ENCODE measurements around the gene NR5A1. TPM values are rescaled to one million over a fixed set of nuclear protein-coding genes. Genes with fewer than 3 reads are reported as not detected.

NR5A1 gene
- total RNA-seq, 1 experiment from 2014 or later = 0.64 TPM

DNA sequence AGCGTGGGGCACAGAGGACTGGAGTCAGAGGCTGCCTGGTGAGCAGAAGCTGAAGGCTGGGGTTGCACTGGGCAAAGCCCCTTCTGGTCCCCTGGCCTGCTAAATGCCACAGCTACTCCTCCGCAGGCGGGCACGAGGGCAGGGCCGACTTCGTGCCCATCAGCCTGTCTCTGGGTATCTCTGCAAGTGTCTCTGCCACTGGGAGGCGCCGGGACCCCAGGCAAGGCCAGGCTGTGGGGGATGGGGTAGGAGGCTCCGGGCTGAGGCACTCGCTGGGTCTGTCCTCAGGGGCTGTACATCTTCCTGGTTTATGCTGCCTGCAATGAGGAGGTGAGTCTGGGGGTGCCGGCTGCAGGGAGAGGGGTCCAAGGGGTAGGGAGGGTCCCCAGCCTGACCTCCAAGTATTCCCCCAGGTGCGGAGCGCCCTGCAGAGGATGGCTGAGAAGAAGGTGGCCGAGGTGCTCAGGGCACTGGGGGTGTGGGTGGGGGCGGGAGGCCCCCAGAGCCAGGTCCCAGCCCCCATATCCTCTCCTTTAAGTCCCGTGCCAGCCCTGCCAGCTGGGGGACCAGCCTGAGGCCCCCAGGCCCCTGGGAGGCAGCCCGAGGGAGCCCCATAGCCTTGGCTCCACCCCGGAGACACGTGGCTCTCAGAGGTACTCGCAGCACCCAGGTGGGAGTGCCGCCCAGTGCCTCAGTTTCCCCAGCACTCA, 31.9 kb downstream of the NR5A1 start:
- H3K4me3 ChIP-seq (replicated peaks in 1 of 2; ENCODE audit: low read depth in 1 of 2, low read length in 2 of 2) = no peak overlapping the region
- DNase-seq (ENCODE audit: low read depth, low spot score) = no peak
- ChIA-PET CTCF (no interaction called here), POLR2A (no interaction called here), RAD21 (ENCODE audit: low non-redundant PET in 1 of 2, low total read pairs in 2 of 2, uncharacterized antibody in 2 of 2, unreplicated experiment in 2 of 2) (no interaction called here)
- no peaks in the 10 kb centered on the region for H3K9me3 ChIP-seq (ENCODE audit: control insufficient read depth in 1 of 2, insufficient read depth in 1 of 2, low read depth in 1 of 2, low read length in 2 of 2)
- intact Hi-C loops (cut with micrococcal nuclease) = no loop called here
- H3K4me1 ChIP-seq (ENCODE audit: control insufficient read depth in 1 of 2, insufficient read depth in 2 of 2, low read length in 2 of 2) = peaks cover 5 to 13% of the 10 kb centered on the region in 2 experiments
- no peak overlapping the region for H3K4me2 ChIP-seq (ENCODE audit: low read length)
- H3K79me2 ChIP-seq (ENCODE audit: insufficient read depth, low read length) = no peaks in the 10 kb centered on the region
- H3K27me3 ChIP-seq (ENCODE audit: insufficient read depth, low read length) = no peaks in the 10 kb centered on the region
- ATAC-seq = peak; percentile 26; the same call in 1 of the 2 replicates
- no peak overlapping the region for H3K9ac ChIP-seq (ENCODE audit: low read length)
- H4K20me1 ChIP-seq (ENCODE audit: insufficient read depth) = no peaks in the 10 kb centered on the region
- no peak overlapping the region for H2AFZ ChIP-seq (ENCODE audit: low read depth, low read length, poor library complexity, severe bottlenecking)
- TF ChIP-seq CTCF (IDR thresholded peaks at IDR 0.05 in 2 of 3, conservative IDR thresholded peaks at IDR 0.05 in 1 of 3; ENCODE audit: borderline replicate concordance in 1 of 3, insufficient read depth in 1 of 3, low read depth in 2 of 3, low read length in 2 of 3) = peak in 1 of 3 experiments; percentile 18; a peak in 2 of 6 replicates
- no peak for TF ChIP-seq YY1 (IDR thresholded peaks at IDR 0.05; ENCODE audit: extremely low read depth, insufficient replicate concordance, low read depth, low read length)
- H3K36me3 ChIP-seq (ENCODE audit: control insufficient read depth in 1 of 2, insufficient read depth in 2 of 2, low read length in 2 of 2) = no peaks in the 10 kb centered on the region
- H3K9me2 ChIP-seq (ENCODE audit: insufficient read depth) = no peaks in the 10 kb centered on the region
- no TSS peak for BruUV-seq (replicated peaks)
- H3K27ac ChIP-seq (ENCODE audit: low read depth, low read length) = no peak overlapping the region

DNA sequence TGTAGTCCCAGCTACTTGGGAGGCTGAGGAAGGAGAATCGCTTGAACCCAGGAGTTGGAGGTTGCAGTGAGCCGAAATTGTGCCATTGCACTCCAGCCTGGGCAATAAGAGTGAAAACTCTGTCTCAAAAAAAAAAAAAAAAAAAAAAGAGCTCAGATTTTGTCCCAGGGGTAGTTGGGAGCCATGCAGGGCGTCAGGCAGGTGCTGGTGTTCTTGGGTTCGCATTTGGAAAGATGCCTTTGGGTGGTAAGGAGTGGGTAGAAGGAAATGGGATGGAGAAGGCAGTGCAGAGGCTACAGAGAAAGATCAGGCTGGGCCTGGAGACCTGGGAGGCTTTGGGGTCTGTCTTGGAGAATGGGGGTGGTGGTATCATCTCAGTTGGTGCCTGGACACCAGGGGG, 33.0 kb downstream of the NR5A1 start:
- no peaks in the 10 kb centered on the region for H3K9me2 ChIP-seq (ENCODE audit: insufficient read depth)
- CTCF ChIA-PET = no interaction called here
- peaks cover 5 to 9% of the 10 kb centered on the region in 2 experiments for H3K4me1 ChIP-seq (ENCODE audit: control insufficient read depth in 1 of 2, insufficient read depth in 2 of 2, low read length in 2 of 2)
- H3K4me3 ChIP-seq (replicated peaks in 1 of 2; ENCODE audit: low read depth in 1 of 2, low read length in 2 of 2) = no peak overlapping the region
- no peaks in the 10 kb centered on the region for H4K20me1 ChIP-seq (ENCODE audit: insufficient read depth)
- no peaks in the 10 kb centered on the region for H3K79me2 ChIP-seq (ENCODE audit: insufficient read depth, low read length)
- DNase-seq (ENCODE audit: low read depth, low spot score) (no peak), ATAC-seq (no peak)
- no peak overlapping the region for H3K4me2 ChIP-seq (ENCODE audit: low read length)
- no peak overlapping the region for H3K27ac ChIP-seq (ENCODE audit: low read depth, low read length)
- H3K9ac ChIP-seq (ENCODE audit: low read length) = no peak overlapping the region
- POLR2A ChIA-PET = no interaction called here
- H3K9me3 ChIP-seq (ENCODE audit: control insufficient read depth in 1 of 2, insufficient read depth in 1 of 2, low read depth in 1 of 2, low read length in 2 of 2) = no peaks in the 10 kb centered on the region
- TF ChIP-seq RAD21 (IDR thresholded peaks at IDR 0.05; ENCODE audit: low read depth) (no peak), POLR2AphosphoS5 (IDR thresholded peaks at IDR 0.05; ENCODE audit: low read depth, low read length) (no peak), CBX3 (IDR thresholded peaks at IDR 0.05; ENCODE audit: low read depth) (no peak), EGR1 (IDR thresholded peaks at IDR 0.05; ENCODE audit: low read depth) (no peak), TCF7L2 (IDR thresholded peaks at IDR 0.05; ENCODE audit: borderline replicate concordance, extremely low read depth, insufficient read depth, insufficient read length) (no peak), SRF (IDR thresholded peaks at IDR 0.05; ENCODE audit: low read depth) (no peak), CTCF (IDR thresholded peaks at IDR 0.05 in 2 of 3, conservative IDR thresholded peaks at IDR 0.05 in 1 of 3; ENCODE audit: borderline replicate concordance in 1 of 3, insufficient read depth in 1 of 3, low read depth in 2 of 3, low read length in 2 of 3) (no peak), POLR2A (IDR thresholded peaks at IDR 0.05; ENCODE audit: borderline replicate concordance, extremely low read depth, insufficient read depth, insufficient read length) (no peak), EZH2 (IDR thresholded peaks at IDR 0.05) (no peak), SIN3A (IDR thresholded peaks at IDR 0.05; ENCODE audit: low read depth) (no peak), JUND (IDR thresholded peaks at IDR 0.05) (no peak)
- TF ChIP-seq, protein P1, sequence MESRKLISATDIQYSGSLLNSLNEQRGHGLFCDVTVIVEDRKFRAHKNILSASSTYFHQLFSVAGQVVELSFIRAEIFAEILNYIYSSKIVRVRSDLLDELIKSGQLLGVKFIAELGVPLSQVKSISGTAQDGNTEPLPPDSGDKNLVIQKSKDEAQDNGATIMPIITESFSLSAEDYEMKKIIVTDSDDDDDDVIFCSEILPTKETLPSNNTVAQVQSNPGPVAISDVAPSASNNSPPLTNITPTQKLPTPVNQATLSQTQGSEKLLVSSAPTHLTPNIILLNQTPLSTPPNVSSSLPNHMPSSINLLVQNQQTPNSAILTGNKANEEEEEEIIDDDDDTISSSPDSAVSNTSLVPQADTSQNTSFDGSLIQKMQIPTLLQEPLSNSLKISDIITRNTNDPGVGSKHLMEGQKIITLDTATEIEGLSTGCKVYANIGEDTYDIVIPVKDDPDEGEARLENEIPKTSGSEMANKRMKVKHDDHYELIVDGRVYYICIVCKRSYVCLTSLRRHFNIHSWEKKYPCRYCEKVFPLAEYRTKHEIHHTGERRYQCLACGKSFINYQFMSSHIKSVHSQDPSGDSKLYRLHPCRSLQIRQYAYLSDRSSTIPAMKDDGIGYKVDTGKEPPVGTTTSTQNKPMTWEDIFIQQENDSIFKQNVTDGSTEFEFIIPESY (IDR thresholded peaks at IDR 0.05; ENCODE audit: extremely low read depth, insufficient replicate concordance, low read length) = no peak
- H2AFZ ChIP-seq (ENCODE audit: low read depth, low read length, poor library complexity, severe bottlenecking) = no peak overlapping the region
- intact Hi-C loops (cut with micrococcal nuclease) = no loop called here
- H3K27me3 ChIP-seq (ENCODE audit: insufficient read depth, low read length) = no peaks in the 10 kb centered on the region
- H3K36me3 ChIP-seq (ENCODE audit: control insufficient read depth in 1 of 2, insufficient read depth in 2 of 2, low read length in 2 of 2) = no peaks in the 10 kb centered on the region
- no TSS peak for BruUV-seq (replicated peaks)
- RAD21 ChIA-PET (ENCODE audit: low non-redundant PET in 1 of 2, low total read pairs in 2 of 2, uncharacterized antibody in 2 of 2, unreplicated experiment in 2 of 2) = no interaction called here

All from HCT116 (cell line).